Measurements from ENCODE around the gene C3orf38. TPM values are rescaled to one million over a fixed set of nuclear protein-coding genes. Genes with fewer than 3 reads are reported as not detected.

C3orf38 gene
- total and polyA plus RNA-seq, 8 donors: 17.6 to 30.1 (median 27.4) TPM

DNA sequence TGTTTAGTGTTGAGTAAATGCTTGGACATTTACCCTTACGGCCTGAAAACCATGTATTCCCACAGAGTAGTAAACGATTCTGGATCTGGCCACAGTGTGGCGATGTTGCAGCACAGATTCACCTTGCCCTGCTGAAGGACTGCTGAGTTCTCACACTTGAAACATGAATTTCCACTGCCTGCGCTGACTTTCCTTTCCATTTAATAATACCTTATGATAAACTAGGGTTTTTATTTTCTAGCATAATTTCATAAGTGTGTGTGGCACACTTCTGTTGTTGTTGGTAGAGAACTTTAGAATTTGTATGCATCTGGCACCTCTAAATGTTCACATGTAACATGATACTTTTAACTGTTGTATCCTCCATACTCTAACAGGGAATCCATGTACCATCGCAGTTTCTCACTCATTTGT, 53.9 kb downstream of the C3orf38 start:
- Histone ChIP-seq H3K4me1 (no peaks in the 10 kb centered on the region), H3K9me3 (no peaks in the 10 kb centered on the region), H3K36me3 (no peaks in the 10 kb centered on the region), H3K4me3 (no peak overlapping the region), H3K27ac (no peak overlapping the region), H3K27me3 (no peaks in the 10 kb centered on the region)
- TF ChIP-seq CTCF (IDR thresholded peaks at IDR 0.05): peak; percentile 65 to 74
- peak in 3 of 4 donors; percentile 47 to 84 (median 72) for DNase-seq
- peak; percentile 99 for ATAC-seq
- intact Hi-C loops (cut with DNase I): no loop called here

Other genes with a start within 250 kb of the C3orf38 start
- gene CGGBP1, start 91.0 kb upstream of the C3orf38 start, total RNA-seq: 10 to 100 TPM; 62.3 to 69.9 TPM
- 100 to 1,000 TPM; 118 to 142 (median 138) TPM for gene CGGBP1, start 91.0 kb upstream of the C3orf38 start, polyA plus RNA-seq (ENCODE audit: insufficient read length in 6 of 6)
- 10 to 100 TPM; 12.5 to 14.2 TPM for gene ZNF654, start 90.7 kb upstream of the C3orf38 start, total RNA-seq
- 10 to 100 TPM; 21.0 to 26.6 (median 23.8) TPM for gene ZNF654, start 90.7 kb upstream of the C3orf38 start, polyA plus RNA-seq (ENCODE audit: insufficient read length in 6 of 6)

All from left lung (tissue), 10 donors.